GM10266 (cell line): Measurements from ENCODE around the gene HOXA1.

Experiments
- DNase-seq: peaks from one replicate; pipeline ENCODE4 v3.0.0; 2012; ENCODE audit errors: extremely low spot score
- CTCF ChIP-seq: IDR thresholded peaks from 2 replicates; pipeline ENCODE4 v1.5.1; 2012; ENCODE audit warnings: mild to moderate bottlenecking, low read depth; ENCODE audit not compliant: control insufficient read depth, insufficient read depth; ENCODE audit errors: missing control alignments

The HOXA1 gene

GRCh38 chr7:27103489-27104226 is 7.9 kb upstream of the HOXA1 start:
- no peak for TF ChIP-seq CTCF
- DNase-seq = no peak

- TF ChIP-seq CTCF = no peak
- DNase-seq = no peak
Measured at GRCh38 chr7:27102581-27103442, 7.0 kb upstream of the HOXA1 start, which contains the start of gene HOXA2. HOXA2 (minus strand) TSS chr7:27102683; CDS start chr7:27102500, 183 bp downstream.

- no peak for TF ChIP-seq CTCF
- DNase-seq = no peak
Measured at GRCh38 chr7:27101957-27102580, 6.3 kb upstream of the HOXA1 start.

- DNase-seq = no peak
Measured at GRCh38 chr7:27101171-27101956, 5.6 kb upstream of the HOXA1 start.

GRCh38 chr7:27100694-27101170 is 4.9 kb upstream of the HOXA1 start:
- DNase-seq = no peak
- TF ChIP-seq CTCF = no peak

More at GRCh38 chr7:27101171-27101956, 5.6 kb upstream of the HOXA1 start:
- no peak for TF ChIP-seq CTCF

GRCh38 chr7:27099453-27100370 is 3.9 kb upstream of the HOXA1 start:
- TF ChIP-seq CTCF = no peak
- no peak for DNase-seq
